T47D (cell line): ENCODE measurements around the gene MOXD1.

ENCODE experiments used
- DNase-seq, 2 experiments: peaks; one replicate each; pipeline versions ENCODE4 v3.0.0 to v3.0.0-alpha.2; 2011 to 2012; ENCODE audit warnings: low read depth in 1 of 2, low spot score in 1 of 2
- JUND ChIP-seq: IDR thresholded peaks from 2 replicates; pipeline ENCODE4 v1.6.1; 2012; ENCODE audit warnings: low read depth
- in situ Hi-C: cut with HindIII; loops from 2 replicates; pipeline ENCODE4 v1.10.0; 2016; ENCODE audit warnings: low sequenced_read_pairs, low pct_unique_long_range_greater_than_20kb

MOXD1 gene

GRCh38 chr6:132412656-132413498 lies 11.6 kb upstream of the MOXD1 start:
- DNase-seq = no peak
- no peak for TF ChIP-seq JUND
- in situ Hi-C loops = no loop called here

- TF ChIP-seq JUND = no peak
- in situ Hi-C loops = no loop called here
- DNase-seq = no peak
Measured at GRCh38 chr6:132411296-132411695, 10.0 kb upstream of the MOXD1 start.

DNA sequence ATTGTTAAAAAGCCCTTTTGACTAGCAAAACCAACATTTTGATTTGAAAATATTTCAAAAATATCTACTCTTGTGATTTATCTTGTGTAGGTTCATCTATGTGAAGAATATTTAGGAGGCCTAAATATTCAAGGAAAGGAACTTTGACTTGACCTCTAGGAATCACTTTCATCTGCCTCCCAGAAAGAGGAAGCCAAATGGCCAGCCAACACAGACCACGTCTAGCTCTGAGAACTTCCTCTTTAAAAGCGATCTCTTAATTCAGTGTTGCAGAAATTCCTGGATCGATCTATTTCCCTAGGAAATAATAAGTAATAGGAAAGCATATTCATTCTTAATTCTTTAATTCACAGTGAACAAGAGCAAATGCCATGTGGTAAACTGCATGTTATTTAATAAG lies 9.6 kb upstream of the MOXD1 start:
- DNase-seq = no peak
- in situ Hi-C loops = no loop called here
- no peak for TF ChIP-seq JUND

DNA sequence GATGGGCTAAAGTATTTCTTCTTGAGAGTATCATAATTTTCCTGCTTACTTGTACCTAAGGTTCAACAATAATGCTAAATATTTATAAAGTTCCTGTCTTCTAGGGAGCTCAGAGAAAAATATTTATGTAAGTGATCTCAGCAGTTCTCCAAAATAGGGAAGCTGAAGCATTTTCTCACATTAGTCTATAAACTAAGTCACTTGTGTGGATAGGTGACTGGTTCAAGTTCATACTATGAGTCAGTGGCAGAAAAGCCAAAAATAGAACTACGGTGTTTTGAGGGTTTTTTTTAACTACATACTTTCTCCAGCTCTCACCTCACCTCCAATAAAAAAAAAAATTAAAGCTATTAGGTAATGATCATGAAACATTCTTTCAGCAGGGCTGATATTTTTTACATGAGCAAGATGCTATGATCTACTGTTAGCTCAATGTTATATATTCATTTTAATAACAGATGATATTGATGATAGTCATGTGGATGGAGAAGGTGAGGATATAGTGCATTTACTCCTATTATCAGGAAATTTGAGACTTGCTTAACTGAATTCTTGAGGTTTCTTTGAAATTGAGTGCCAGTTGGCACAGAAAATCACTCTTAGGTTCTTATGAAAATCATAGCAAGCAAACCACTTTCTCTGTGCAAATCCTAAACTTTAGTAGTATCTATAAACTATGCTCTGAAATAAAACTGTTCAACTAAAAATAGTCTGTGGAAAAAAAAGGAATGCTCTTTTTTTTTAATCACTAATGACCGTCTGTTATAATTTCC lies 4.1 kb upstream of the MOXD1 start:
- DNase-seq = no peak
- TF ChIP-seq JUND = no peak
- in situ Hi-C loops = no loop called here

GRCh38 chr6:132404736-132405135 lies 3.5 kb upstream of the MOXD1 start:
- no peak for TF ChIP-seq JUND
- DNase-seq = no peak
- in situ Hi-C loops = no loop called here

DNA sequence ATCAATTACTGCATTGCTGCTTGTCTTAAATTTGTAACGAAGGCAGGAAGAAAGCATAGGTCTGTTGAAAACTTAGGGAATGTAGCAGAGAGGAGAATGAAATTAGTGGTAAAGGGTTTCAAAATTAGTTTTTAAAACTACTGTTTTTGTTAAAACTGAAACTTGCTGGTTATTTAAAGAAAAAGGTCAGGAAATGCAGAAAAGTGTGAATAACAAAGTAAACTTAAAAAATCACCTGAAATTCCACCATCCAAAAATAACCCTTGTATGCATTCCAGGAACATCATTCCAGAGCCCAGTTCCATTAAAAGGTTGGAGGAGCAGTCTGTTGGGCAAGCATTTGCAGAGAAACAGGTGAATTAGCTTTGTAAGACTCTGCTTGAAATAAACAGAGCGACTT lies 3.1 kb upstream of the MOXD1 start:
- DNase-seq = no peak
- in situ Hi-C loops = no loop called here
- TF ChIP-seq JUND = no peak

DNA sequence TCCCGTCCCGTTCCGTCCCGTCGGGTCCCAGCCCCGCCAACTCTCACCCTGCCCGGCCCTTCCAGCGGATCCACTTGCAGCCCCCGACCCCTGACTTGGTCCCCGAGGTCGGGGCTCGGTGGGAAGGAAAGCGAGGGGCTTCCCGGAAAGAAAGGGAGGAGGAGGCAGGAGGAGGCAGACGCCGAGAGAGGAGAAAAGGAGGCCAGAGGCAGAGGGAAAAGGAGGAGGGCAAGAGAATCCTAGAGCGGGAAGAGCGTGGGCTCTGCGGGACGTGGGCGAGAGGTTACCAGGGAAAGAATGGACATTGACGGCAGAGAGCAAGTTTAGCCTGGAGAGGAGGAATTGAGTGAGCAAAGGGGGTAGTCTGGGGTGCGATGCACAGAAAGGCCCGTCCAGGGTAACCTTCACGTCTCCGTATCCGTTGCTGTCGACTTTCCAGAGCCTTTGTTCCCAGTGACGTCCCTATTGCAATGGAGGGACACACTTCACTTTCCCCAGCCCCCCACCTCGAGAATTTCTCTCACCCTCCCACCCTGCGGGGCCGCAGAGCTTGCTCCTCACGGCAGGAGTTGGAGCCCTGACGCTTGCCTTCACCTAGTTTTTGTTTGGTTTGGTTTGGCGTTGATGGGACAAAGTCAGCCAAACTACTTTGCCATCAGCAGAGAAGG lies 477 bp upstream of the MOXD1 start:
- in situ Hi-C loops = no loop called here
- TF ChIP-seq JUND = no peak
- DNase-seq = no peak

- in situ Hi-C loops = no loop called here
- TF ChIP-seq JUND = no peak
- no peak for DNase-seq
Measured at GRCh38 chr6:132400555-132400882, 756 bp downstream of the MOXD1 start.

- no peak for DNase-seq
- in situ Hi-C loops = no loop called here
- TF ChIP-seq JUND = no peak
Measured at GRCh38 chr6:132399376-132400074, 1.8 kb downstream of the MOXD1 start.

DNA sequence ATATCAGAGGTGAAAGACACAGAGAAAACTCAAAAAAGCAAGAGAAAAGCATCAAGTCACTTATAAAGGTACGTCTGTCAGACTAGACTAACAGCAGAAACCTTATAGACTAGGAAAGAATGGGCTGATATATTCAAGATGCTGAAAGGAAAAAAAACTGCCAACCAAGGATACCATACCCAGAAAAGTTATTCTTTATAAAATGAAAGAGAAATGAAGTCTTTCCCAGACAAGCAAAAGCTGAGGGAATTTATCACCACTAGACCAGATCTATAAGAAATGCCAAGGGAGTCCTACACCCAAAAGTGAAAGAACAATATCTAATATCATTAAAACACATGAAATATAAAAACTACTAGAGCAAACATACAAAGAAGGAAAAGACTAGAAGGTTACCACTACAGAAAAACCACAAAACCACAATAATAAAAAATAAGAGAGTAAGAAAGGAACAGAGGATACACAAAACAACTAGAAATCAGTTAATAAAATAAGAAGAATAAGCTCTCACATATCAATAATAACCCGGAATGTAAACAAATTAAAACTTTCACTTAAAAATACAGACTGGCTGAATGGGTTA lies 6.2 kb downstream of the MOXD1 start:
- TF ChIP-seq JUND = no peak
- no peak for DNase-seq
- in situ Hi-C loops = no loop called here

DNA sequence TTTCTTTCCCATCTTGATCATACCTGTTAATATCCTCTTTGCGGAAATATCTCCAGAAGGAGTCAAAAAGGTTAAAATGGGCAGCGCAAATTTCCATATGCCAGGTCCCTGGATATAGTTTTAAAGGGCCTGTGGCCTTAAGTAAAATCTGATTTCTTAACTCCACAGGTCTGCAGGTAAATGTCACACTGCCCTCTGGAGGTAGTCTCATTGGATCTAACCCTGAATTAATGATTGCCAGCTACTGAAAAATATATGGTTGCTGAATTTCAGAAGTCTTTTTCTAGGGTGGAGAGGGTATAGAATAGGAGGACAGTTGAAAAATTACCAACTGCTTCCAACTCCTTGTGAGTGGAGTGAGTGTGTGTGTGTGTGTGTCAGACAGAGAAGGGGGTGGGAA lies 8.5 kb downstream of the MOXD1 start:
- DNase-seq = peak; percentile 20 to 31
- no peak for TF ChIP-seq JUND
- in situ Hi-C loops = no loop called here

- TF ChIP-seq JUND = no peak
- in situ Hi-C loops = no loop called here
- DNase-seq = no peak
Measured at GRCh38 chr6:132392270-132392646, 9.0 kb downstream of the MOXD1 start.
